ENCODE results near the gene NXT1. TPM values are rescaled to one million over a fixed set of nuclear protein-coding genes. Genes with fewer than 3 reads are reported as not detected.

The NXT1 gene
- total RNA-seq, 4 donors from 2014 or later = 19.8 to 23.8 (median 21.9) TPM

Small RNA genes lying within 50 kb of the gene (small RNA-seq; reads per million reads assigned to genes)
- gene RNA5SP479 = not detected

Other genes with a start within 250 kb of the NXT1 start
- gene GZF1, start 11.4 kb downstream of the NXT1 start, total RNA-seq = 10 to 100 TPM in 3 of 4 donors, 1 to 10 TPM in 1; 9.2 to 17.2 (median 11.1) TPM
- gene NAPB, start 70.7 kb downstream of the NXT1 start, total RNA-seq = 10 to 100 TPM; 12.4 to 15.6 (median 13.6) TPM
- gene CSTL1, start 88.9 kb downstream of the NXT1 start, total RNA-seq = not detected
- not detected for gene CST11, start 102.1 kb downstream of the NXT1 start, total RNA-seq
- gene CST8, start 140.3 kb downstream of the NXT1 start, total RNA-seq = not detected
- gene CST9L, start 217.7 kb downstream of the NXT1 start, total RNA-seq = not detected

All from subcutaneous adipose tissue (tissue), 4 donors.